IPS DF 6.9 (cell line): ENCODE results near the gene EMILIN2.
"Not testable (repeated sequence)": the region's sequence is repeated elsewhere in the genome, so short reads cannot be mapped to it uniquely, and the experiment has no call there.

Experiments used
- DNase-seq: peaks from one replicate; pipeline ENCODE4 v3.0.0-alpha.2; 2013; ENCODE audit warnings: low read depth, low spot score
- H3K27ac ChIP-seq: one replicate; pipeline ENCODE4 v1.5.1; 2013; ENCODE audit warnings: low read length, control low read depth
- H3K27me3 ChIP-seq: 2 replicates; pipeline ENCODE4 v1.6.1; 2013; ENCODE audit warnings: mild to moderate bottlenecking, low read length; ENCODE audit not compliant: control insufficient read depth, insufficient read depth
- H3K36me3 ChIP-seq: 2 replicates; pipeline ENCODE4 v1.6.1; 2013; ENCODE audit warnings: low read length; ENCODE audit not compliant: control insufficient read depth, insufficient read depth
- H3K4me1 ChIP-seq: 2 replicates; pipeline ENCODE4 v1.6.1; 2013; ENCODE audit warnings: low read length; ENCODE audit not compliant: control insufficient read depth, insufficient read depth
- H3K4me3 ChIP-seq: 2 replicates; pipeline ENCODE4 v1.5.1; 2013; ENCODE audit warnings: mild to moderate bottlenecking, low read length
- H3K9me3 ChIP-seq: 2 replicates; pipeline ENCODE4 v1.6.1; 2013; ENCODE audit warnings: low read length, inconsistent platforms; ENCODE audit not compliant: control insufficient read depth, insufficient read depth
- WGBS: extraction: QIAGEN DNeasy Blood & Tissue Kit; methylation state at CpG from one replicate; pipeline ENCODE4 v1.1.7; 2013; ENCODE audit warnings: mixed read lengths, missing lambda C conversion rate; ENCODE audit not compliant: insufficient read length, insufficient coverage; 5-methylcytosine and 5-hydroxymethylcytosine counted together

The EMILIN2 gene

DNA sequence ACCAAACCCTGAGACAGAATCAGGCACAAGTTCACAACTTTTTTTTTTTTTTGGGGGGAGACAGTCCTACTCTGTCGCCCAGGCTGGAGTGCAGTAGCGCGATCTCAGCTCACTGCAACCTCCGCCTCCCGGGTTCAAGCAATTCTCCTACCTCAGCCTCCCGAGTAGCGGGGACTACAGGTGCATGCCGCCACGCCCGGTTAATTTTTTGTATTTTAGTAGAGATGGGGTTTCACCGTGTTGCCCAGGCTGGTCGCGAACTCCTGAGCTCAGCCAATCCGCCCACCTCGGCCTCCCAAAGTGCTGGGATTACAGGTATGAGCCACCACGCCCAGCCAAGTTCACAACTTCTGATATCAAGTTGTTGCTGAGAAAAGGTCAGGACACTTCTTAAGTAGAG lies 68.7 kb downstream of the EMILIN2 start:
- H3K36me3 ChIP-seq, result peaks cover 12% of the 10 kb centered on the region
- H3K27me3 ChIP-seq, H3K4me3 ChIP-seq, H3K4me1 ChIP-seq, H3K27ac ChIP-seq, DNase-seq, H3K9me3 ChIP-seq: not testable (repeated sequence)
- WGBS, result no CpG with 5 or more reads among the region's 16 CpGs

DNA sequence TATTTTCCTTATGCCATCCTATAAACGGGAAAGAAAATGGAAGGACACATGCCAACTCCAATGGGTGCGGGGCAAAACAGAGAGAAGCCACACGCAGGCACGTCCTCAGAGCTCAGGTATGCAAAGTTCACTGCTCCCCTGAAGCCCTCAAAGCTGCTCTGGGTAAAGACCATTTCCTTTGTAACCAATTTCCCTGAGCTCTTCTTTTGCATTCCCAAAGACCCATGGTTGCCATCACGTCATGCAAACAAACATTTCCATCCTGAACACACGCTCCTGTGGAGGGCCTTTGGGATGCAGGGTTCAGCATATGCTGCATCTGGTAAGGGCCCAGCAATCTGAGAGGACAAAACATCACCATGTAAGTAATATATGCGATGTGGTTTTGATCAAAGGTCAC lies 69.4 kb downstream of the EMILIN2 start:
- Histone ChIP-seq H3K4me1 (no peaks in the 10 kb centered on the region; the same call in 1 of the 2 replicates), H3K4me3 (no peak overlapping the region), H3K27ac (no peak overlapping the region), H3K9me3 (no peaks in the 10 kb centered on the region), H3K36me3 (peaks cover 11% of the 10 kb centered on the region), H3K27me3 (no peaks in the 10 kb centered on the region)
- no CpG with 5 or more reads among the region's 7 CpGs for WGBS
- no peak for DNase-seq

- no peak overlapping the region for H3K27ac ChIP-seq
- no peaks in the 10 kb centered on the region; the same call in 1 of the 2 replicates for H3K4me1 ChIP-seq
- no peaks in the 10 kb centered on the region for H3K27me3 ChIP-seq
- WGBS, result no CpG with 5 or more reads among the region's 16 CpGs
- H3K4me3 ChIP-seq, result no peak overlapping the region
- no peak for DNase-seq
- H3K9me3 ChIP-seq, result no peaks in the 10 kb centered on the region
- H3K36me3 ChIP-seq, result peaks cover 6% of the 10 kb centered on the region; the same call in 1 of the 2 replicates
Observed at GRCh38 chr18:2917259-2918047, 70.6 kb downstream of the EMILIN2 start.

DNA sequence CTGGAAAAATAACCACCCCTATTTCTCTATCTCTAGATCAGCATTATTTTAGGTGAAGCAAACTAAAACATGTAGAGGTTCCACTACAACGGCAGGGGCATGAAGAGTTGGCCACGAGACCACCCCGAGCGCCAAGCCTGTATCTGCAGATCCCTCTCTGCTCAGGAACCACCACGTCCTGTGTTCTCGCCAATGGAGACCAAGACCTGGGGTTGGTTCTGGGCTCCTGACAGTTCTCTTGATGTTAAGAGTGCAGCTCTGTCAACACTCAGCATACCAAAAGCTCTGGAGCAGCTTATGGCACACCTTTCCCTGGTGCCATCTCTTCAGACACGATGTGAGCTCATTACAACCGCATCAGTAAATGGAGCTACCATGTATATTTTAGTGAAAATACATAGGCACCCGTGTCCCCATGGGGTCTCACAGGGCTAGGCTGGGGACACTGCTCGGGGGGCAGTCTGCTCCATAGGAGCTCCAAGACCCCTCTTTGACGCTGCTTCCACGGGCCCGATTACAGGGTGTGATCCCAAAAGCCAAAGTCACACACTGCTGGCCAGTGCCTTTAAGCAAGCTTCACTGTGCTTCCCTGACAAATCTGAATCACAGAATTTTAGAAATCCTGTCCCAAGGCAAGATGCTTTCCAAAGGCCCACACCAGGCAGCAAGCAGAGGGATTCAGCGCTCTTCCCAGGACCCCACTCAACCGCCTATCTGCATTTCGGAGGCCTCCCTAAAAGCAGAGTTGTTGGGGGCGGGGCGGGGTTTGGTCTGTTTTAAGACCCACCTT lies 72.2 kb downstream of the EMILIN2 start:
- no peaks in the 10 kb centered on the region for H3K9me3 ChIP-seq
- WGBS, result no CpG with 5 or more reads among the region's 18 CpGs
- H3K27ac ChIP-seq, result no peak overlapping the region
- H3K4me1 ChIP-seq, result no peaks in the 10 kb centered on the region; the same call in 1 of the 2 replicates
- H3K27me3 ChIP-seq, result no peaks in the 10 kb centered on the region
- DNase-seq, result no peak
- H3K36me3 ChIP-seq, result peaks cover 9% of the 10 kb centered on the region
- H3K4me3 ChIP-seq, result no peak overlapping the region

GRCh38 chr18:2919600-2919999 lies 72.8 kb downstream of the EMILIN2 start:
- Histone ChIP-seq H3K27ac (no peak overlapping the region), H3K4me1 (no peaks in the 10 kb centered on the region; the same call in 1 of the 2 replicates), H3K9me3 (no peaks in the 10 kb centered on the region), H3K27me3 (no peaks in the 10 kb centered on the region), H3K36me3 (peaks cover 9% of the 10 kb centered on the region), H3K4me3 (no peak overlapping the region)
- DNase-seq, result no peak
- no CpG with 5 or more reads among the region's 5 CpGs for WGBS

- Histone ChIP-seq H3K4me3 (no peak overlapping the region), H3K9me3 (no peaks in the 10 kb centered on the region), H3K27ac (no peak overlapping the region), H3K36me3 (peaks cover 12% of the 10 kb centered on the region), H3K27me3 (no peaks in the 10 kb centered on the region), H3K4me1 (no peaks in the 10 kb centered on the region; the same call in 1 of the 2 replicates)
- WGBS, result no CpG with 5 or more reads among the region's 11 CpGs
- DNase-seq, result no peak
Observed at GRCh38 chr18:2920027-2920426, 73.2 kb downstream of the EMILIN2 start.

DNA sequence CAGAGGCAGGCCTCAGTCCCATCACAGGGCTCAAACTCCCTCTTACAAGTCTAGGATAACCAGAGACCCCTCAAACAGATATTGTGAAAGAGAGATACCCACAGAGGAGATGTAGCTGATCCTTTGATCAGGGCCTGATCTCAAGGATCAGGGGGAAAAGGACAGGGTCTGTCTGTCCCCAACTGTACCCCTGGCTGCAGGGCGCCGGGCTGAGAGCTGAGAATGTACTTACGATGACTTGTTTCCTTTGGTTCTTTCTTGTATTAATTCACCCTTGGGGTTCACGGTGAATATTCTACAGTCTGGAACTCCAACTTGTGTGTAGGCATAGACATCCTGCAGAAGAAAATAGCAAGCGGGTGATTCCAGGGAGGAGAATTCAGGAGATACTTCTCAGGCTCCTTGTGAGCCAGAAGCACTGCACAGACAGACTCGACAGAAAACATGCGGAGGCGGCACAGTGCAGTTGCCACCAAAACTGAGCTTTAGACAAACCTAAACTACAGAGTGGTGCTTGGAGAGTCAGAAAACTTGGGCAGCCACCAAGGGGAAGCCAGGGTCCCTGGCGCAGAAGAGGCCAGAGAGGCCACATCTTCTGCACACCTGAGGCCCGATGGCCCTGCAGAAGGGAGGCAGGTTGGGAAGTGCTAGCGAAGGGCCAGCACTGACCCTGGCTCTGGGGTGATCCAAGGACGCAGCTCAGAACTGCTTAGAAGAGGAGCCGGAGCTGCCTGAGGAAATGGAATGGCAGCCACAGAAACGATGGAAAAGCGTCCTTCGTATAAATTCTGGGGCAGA lies 73.9 kb downstream of the EMILIN2 start:
- H3K27ac ChIP-seq, result no peak overlapping the region
- no peak overlapping the region for H3K4me3 ChIP-seq
- no peak for DNase-seq
- H3K9me3 ChIP-seq, result no peaks in the 10 kb centered on the region
- H3K36me3 ChIP-seq, result peaks cover 12% of the 10 kb centered on the region
- no peaks in the 10 kb centered on the region for H3K27me3 ChIP-seq
- no peaks in the 10 kb centered on the region; the same call in 1 of the 2 replicates for H3K4me1 ChIP-seq
- WGBS, result no CpG with 5 or more reads among the region's 16 CpGs

- Histone ChIP-seq H3K27ac (no peak overlapping the region), H3K36me3 (peaks cover 12% of the 10 kb centered on the region), H3K4me3 (no peak overlapping the region), H3K27me3 (no peaks in the 10 kb centered on the region), H3K9me3 (no peaks in the 10 kb centered on the region), H3K4me1 (no peaks in the 10 kb centered on the region)
- DNase-seq, result no peak
- no CpG with 5 or more reads among the region's 14 CpGs for WGBS
Observed at GRCh38 chr18:2921778-2922177, 75.0 kb downstream of the EMILIN2 start.

GRCh38 chr18:2923464-2923863 lies 76.7 kb downstream of the EMILIN2 start:
- H3K36me3 ChIP-seq, result peaks cover 12% of the 10 kb centered on the region
- no peaks in the 10 kb centered on the region for H3K9me3 ChIP-seq
- no peaks in the 10 kb centered on the region for H3K4me1 ChIP-seq
- no peak overlapping the region for H3K27ac ChIP-seq
- no peak for DNase-seq
- WGBS, result no CpG with 5 or more reads among the region's 6 CpGs
- no peak overlapping the region for H3K4me3 ChIP-seq
- H3K27me3 ChIP-seq, result no peaks in the 10 kb centered on the region

DNA sequence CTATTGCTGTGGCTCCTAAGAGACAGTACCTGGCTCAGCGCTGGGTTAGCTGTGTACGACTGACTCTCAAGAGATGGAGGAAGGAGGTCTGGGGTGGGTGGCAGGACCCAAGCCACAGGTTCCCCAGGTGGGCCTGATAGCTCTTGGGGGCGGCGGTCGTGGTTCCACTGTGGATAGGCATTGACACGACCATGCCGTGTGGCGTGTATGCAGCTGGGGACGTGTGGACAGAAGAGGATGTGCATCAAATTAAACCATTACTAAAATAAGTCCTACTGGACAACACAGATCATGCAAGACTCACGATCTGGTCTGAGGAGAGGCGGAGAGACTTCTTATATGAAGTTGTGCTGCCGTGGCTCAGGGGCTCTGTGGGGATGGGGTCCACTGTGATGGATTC lies 78.1 kb downstream of the EMILIN2 start:
- H3K27me3 ChIP-seq, result no peaks in the 10 kb centered on the region
- no peaks in the 10 kb centered on the region for H3K4me1 ChIP-seq
- peaks cover 11% of the 10 kb centered on the region for H3K36me3 ChIP-seq
- H3K4me3 ChIP-seq, result no peak overlapping the region
- no peaks in the 10 kb centered on the region for H3K9me3 ChIP-seq
- DNase-seq, result no peak
- WGBS, result no CpG with 5 or more reads among the region's 12 CpGs
- no peak overlapping the region for H3K27ac ChIP-seq
